ENCODE data around the gene EPB41L2.

The EPB41L2 gene

DNA sequence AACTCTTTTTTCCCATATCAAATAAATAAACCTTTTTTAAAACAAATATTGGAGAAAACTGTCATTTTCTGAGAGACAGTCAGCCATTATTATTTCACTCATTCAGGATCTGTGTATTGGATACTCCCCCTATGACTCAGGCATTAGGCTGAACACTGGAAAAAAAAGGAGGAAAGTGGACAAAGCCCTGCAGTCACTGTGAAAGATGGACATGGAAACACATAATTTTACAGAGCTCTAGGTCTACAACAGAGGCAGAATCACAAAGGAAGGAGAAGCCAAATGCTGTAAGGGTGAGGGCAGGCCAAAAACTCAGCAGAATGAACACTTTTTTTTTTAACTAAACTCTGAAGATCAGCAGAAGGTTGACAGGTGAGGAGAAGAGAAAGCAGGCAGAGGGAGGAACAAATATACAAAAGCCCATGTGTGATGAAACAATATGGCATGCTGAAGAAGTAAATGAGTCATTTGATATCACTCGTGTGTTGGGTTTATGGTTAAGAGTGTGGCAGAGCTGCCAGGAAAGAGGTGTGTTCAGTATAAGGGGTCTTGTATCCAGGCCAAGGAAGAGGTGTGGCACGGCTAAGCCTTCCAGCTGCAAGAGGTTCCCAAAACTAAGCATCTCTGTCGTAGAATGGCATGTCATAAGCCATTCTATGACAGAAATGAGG lies 39.1 kb downstream of the EPB41L2 start:
- peak; percentile 84 for DNase-seq (ENCODE audit: low read depth, low spot score)
- in situ Hi-C loops (cut with HindIII; ENCODE audit: low sequenced_read_pairs) = no loop called here
- H3K4me3 ChIP-seq (ENCODE audit: low read depth, low read length) = no peak overlapping the region
- TF ChIP-seq, protein P1, sequence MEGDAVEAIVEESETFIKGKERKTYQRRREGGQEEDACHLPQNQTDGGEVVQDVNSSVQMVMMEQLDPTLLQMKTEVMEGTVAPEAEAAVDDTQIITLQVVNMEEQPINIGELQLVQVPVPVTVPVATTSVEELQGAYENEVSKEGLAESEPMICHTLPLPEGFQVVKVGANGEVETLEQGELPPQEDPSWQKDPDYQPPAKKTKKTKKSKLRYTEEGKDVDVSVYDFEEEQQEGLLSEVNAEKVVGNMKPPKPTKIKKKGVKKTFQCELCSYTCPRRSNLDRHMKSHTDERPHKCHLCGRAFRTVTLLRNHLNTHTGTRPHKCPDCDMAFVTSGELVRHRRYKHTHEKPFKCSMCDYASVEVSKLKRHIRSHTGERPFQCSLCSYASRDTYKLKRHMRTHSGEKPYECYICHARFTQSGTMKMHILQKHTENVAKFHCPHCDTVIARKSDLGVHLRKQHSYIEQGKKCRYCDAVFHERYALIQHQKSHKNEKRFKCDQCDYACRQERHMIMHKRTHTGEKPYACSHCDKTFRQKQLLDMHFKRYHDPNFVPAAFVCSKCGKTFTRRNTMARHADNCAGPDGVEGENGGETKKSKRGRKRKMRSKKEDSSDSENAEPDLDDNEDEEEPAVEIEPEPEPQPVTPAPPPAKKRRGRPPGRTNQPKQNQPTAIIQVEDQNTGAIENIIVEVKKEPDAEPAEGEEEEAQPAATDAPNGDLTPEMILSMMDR (IDR thresholded peaks at IDR 0.05; ENCODE audit: low read depth, low read length) = no peak

DNA sequence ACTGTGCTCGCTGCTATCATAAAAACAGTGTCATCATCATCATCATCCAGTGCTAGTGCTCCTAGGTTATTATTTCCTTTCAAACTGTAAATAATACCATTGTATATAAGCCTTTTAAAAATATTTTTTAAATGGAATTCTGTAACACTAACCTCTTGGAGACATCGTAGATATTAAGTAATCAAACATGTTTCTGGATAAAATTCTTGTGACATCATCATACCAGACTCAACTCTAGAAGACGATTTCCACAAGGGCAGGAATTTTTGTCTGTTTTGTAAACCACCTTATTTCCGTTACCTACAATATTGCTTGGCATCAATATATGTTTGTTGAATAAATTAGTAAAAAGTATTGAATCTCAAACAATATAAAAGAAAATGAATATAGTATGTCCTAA lies 40.4 kb downstream of the EPB41L2 start:
- in situ Hi-C loops (cut with HindIII; ENCODE audit: low sequenced_read_pairs) = no loop called here
- TF ChIP-seq, protein P1 (IDR thresholded peaks at IDR 0.05; ENCODE audit: low read depth, low read length) = no peak
- no peak for DNase-seq (ENCODE audit: low read depth, low spot score)
- H3K4me3 ChIP-seq (ENCODE audit: low read depth, low read length) = no peak overlapping the region

DNA sequence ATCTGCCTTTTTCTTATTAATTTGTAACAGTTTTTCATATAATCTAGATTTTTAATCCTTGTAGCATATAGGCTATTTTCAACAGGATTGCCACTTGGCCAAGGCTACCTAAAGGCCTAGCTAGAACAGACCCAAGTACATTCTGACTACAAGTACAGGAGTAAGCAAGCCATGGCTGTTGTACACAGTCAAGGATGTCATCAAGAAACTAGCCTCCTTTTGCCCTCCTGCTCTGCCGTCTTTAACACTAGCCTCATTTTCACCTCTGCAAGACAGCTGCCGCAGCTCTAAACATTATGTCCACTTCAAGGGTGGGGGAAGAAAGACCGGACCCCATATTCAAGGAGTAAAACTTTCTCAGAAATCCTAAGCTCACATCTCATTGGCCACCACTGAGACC lies 45.1 kb downstream of the EPB41L2 start:
- DNase-seq (ENCODE audit: low read depth, low spot score) = no peak
- H3K4me3 ChIP-seq (ENCODE audit: low read depth, low read length) = no peak overlapping the region
- in situ Hi-C loops (cut with HindIII; ENCODE audit: low sequenced_read_pairs) = no loop called here
- TF ChIP-seq, protein P1 (IDR thresholded peaks at IDR 0.05; ENCODE audit: low read depth, low read length) = no peak

DNA sequence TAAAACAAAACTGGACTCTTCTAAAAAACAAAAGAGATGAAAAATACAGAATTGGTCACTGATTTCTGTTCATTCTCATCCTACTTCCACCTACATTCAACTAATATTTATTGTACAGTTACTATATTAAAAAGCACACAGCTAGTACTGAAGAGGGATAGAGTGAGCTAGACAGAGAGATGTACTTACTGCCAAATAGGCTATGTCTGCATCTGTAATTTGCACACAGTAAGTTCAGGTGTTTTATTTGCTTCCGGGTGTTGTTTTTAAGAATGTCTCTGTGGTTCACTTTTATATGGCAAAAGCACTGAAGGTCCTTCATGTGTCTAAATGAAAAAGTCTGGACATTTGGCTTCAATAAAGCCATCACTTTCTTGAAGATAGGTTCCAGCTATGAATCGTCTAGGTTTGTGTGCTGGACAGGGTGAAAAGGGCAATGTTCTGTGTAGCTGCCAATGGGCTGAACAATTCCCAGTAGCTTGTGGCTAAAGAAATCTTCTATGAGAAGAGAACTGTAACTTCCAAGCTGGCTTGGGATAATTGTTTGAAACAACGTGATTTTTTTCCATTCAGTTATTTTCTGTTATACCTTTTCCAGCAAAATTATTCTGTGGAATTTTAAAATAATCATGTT lies 47.3 kb downstream of the EPB41L2 start:
- H3K4me3 ChIP-seq (ENCODE audit: low read depth, low read length) = no peak overlapping the region
- TF ChIP-seq, protein P1 (IDR thresholded peaks at IDR 0.05; ENCODE audit: low read depth, low read length) = no peak
- DNase-seq (ENCODE audit: low read depth, low spot score) = peak; percentile 81
- in situ Hi-C loops (cut with HindIII; ENCODE audit: low sequenced_read_pairs) = no loop called here

DNA sequence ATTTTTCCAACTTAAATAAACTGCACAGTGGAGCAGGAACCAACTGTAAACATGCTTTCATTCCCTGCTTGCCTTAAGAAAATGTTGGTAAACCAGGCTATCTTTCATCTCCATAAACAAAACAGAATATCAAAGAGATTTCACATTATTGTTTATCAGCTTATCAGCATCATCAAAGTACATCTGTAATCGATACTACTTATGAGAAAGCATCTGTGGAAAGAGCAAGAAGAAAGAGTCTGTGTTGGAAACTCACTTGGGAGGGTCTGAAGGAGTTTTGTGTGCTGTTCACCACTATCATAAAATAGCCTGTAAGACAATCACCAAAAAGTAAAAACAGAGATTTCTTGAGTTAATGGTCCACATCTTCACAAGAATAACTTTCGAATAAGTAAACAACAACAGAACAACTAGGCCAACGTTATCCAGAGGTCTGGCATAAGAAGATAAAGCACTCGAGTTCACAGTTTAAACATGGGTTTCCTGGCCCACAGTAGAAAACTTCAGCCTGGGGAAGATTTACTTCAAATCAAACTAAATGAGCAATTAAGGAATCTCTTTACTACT lies 47.9 kb downstream of the EPB41L2 start:
- no peak for DNase-seq (ENCODE audit: low read depth, low spot score)
- H3K4me3 ChIP-seq (ENCODE audit: low read depth, low read length) = no peak overlapping the region
- TF ChIP-seq, protein P1 (IDR thresholded peaks at IDR 0.05; ENCODE audit: low read depth, low read length) = no peak
- in situ Hi-C loops (cut with HindIII; ENCODE audit: low sequenced_read_pairs) = no loop called here

DNA sequence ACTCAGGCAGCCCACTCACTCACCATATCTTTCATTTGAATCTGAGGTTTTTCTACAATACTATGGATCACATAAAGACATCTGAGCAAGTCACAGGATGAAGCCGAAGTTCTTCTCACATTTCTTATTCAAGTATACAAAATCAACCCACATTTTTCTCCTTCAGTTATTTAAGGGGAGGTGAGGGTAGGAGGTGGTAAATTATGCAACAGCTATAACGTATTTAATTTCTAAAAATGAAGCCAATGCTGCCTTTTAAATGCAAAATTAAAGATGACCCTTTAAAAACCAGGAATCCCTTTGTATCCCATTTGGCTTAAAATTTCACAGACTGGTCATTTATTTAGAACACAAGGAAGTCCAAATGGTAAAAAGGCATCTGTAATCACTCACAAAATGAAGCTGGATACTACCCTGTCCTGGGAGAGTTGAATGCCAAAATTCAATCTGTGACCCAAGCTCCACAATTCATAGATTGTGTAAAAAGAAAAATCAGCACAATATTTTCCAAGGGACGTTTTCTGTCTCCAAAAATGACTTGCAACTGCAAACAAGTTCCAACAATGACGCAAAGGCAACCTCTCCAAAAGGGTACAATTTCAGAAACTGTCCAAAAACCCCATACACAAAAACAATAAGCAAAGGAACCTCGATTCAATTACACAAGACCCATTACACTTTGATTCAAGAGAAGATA lies 48.8 kb downstream of the EPB41L2 start:
- in situ Hi-C loops (cut with HindIII; ENCODE audit: low sequenced_read_pairs) = no loop called here
- DNase-seq (ENCODE audit: low read depth, low spot score) = no peak
- H3K4me3 ChIP-seq (ENCODE audit: low read depth, low read length) = no peak overlapping the region

More for the DNA sequence above, 48.8 kb downstream of the EPB41L2 start:
- TF ChIP-seq, protein P1 (IDR thresholded peaks at IDR 0.05; ENCODE audit: low read depth, low read length) = no peak
